ENCODE data around the gene CCNT2. TPM values are rescaled to one million over a fixed set of nuclear protein-coding genes. Genes with fewer than 3 reads are reported as not detected.

The CCNT2 gene
- total RNA-seq, 1 experiment from 2014 or later: 32.6 TPM

DNA sequence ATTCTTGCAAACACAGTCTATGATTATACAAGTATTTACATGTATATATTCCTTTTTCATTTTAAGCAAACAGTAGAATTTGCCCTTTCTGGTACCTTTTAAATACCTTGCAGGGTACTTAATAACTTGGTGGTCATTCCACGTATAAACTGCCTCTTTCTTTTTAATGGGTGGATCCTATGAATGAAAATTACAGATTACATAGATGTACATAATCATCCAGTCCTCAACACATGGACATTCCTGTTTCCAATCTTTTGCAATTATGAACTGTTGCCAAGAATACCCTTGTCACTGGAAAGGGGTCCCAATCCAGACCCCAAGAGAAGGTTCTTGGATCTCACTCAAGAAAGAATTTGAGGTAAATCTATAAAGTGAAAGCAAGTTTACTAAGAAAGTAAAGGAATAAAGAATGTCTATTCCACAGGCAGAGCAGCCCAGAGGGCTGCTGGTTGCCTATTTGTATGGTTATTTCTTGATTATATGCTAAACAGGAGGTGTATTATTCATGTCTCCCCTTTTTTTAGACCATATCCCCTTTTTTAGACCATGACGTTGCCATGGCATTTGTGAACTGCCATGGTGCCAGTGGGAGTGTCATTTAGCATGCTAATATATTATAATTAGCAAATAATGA is 7.7 kb upstream of the CCNT2 start:
- TF ChIP-seq, protein P1, sequence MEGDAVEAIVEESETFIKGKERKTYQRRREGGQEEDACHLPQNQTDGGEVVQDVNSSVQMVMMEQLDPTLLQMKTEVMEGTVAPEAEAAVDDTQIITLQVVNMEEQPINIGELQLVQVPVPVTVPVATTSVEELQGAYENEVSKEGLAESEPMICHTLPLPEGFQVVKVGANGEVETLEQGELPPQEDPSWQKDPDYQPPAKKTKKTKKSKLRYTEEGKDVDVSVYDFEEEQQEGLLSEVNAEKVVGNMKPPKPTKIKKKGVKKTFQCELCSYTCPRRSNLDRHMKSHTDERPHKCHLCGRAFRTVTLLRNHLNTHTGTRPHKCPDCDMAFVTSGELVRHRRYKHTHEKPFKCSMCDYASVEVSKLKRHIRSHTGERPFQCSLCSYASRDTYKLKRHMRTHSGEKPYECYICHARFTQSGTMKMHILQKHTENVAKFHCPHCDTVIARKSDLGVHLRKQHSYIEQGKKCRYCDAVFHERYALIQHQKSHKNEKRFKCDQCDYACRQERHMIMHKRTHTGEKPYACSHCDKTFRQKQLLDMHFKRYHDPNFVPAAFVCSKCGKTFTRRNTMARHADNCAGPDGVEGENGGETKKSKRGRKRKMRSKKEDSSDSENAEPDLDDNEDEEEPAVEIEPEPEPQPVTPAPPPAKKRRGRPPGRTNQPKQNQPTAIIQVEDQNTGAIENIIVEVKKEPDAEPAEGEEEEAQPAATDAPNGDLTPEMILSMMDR (IDR thresholded peaks at IDR 0.05 in 2 of 3, conservative IDR thresholded peaks at IDR 0.05 in 1 of 3; ENCODE audit: borderline replicate concordance in 1 of 3, insufficient read depth in 1 of 3, low read depth in 2 of 3, low read length in 2 of 3): no peak
- TF ChIP-seq JUND (IDR thresholded peaks at IDR 0.05): no peak
- TF ChIP-seq, protein P2, sequence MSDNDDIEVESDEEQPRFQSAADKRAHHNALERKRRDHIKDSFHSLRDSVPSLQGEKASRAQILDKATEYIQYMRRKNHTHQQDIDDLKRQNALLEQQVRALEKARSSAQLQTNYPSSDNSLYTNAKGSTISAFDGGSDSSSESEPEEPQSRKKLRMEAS (IDR thresholded peaks at IDR 0.05): no peak
- TF ChIP-seq CEBPB (IDR thresholded peaks at IDR 0.05; ENCODE audit: low read depth): no peak
- no peak for TF ChIP-seq CBX3 (IDR thresholded peaks at IDR 0.05; ENCODE audit: low read depth)
- TF ChIP-seq SP1 (IDR thresholded peaks at IDR 0.05; ENCODE audit: low read depth): no peak

DNA sequence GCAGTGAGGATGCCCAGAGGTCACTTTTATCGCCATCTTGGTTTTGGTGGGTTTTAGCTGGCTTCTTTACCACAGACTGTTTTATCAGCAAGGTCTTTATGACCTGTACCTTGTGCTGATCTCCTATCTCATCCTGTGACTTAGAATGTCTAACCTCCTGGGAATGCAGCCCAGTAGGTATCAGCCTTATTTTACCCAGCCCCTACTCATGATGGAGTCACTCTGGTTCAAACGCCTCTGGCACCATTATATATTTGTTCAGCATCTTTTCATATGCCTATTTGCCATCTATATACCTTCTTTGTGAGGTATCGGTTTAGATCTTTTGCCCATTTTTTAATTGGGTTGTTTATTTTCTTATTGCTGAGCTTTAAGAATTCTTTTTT is 7.2 kb upstream of the CCNT2 start:
- H2AFZ ChIP-seq (ENCODE audit: low read depth, low read length, poor library complexity, severe bottlenecking): no peak overlapping the region
- H3K9me2 ChIP-seq (ENCODE audit: insufficient read depth): no peaks in the 10 kb centered on the region
- intact Hi-C loops (cut with micrococcal nuclease): no loop called here
- TF ChIP-seq SRF (IDR thresholded peaks at IDR 0.05; ENCODE audit: low read depth): no peak
- H3K4me2 ChIP-seq (ENCODE audit: low read length): no peak overlapping the region
- no peak overlapping the region for H3K9ac ChIP-seq (ENCODE audit: low read length)
- ChIA-PET RAD21 (ENCODE audit: low non-redundant PET in 1 of 2, low total read pairs in 2 of 2, uncharacterized antibody in 2 of 2, unreplicated experiment in 2 of 2) (no interaction called here), CTCF (no interaction called here), POLR2A (no interaction called here)
- BruUV-seq (replicated peaks): no TSS peak
- no peaks in the 10 kb centered on the region for H3K27me3 ChIP-seq (ENCODE audit: insufficient read depth, low read length)
- no peaks in the 10 kb centered on the region for H3K4me1 ChIP-seq (ENCODE audit: control insufficient read depth in 1 of 2, insufficient read depth in 2 of 2, low read length in 2 of 2)
- H3K36me3 ChIP-seq (ENCODE audit: control insufficient read depth in 1 of 2, insufficient read depth in 2 of 2, low read length in 2 of 2): no peaks in the 10 kb centered on the region
- H3K79me2 ChIP-seq (ENCODE audit: insufficient read depth, low read length): no peaks in the 10 kb centered on the region
- no peaks in the 10 kb centered on the region for H4K20me1 ChIP-seq (ENCODE audit: insufficient read depth)
- no peak overlapping the region for H3K27ac ChIP-seq (ENCODE audit: low read depth, low read length)
- no peaks in the 10 kb centered on the region for H3K9me3 ChIP-seq (ENCODE audit: control insufficient read depth in 1 of 2, insufficient read depth in 1 of 2, low read depth in 1 of 2, low read length in 2 of 2)
- no peak for DNase-seq (ENCODE audit: low read depth, low spot score)
- H3K4me3 ChIP-seq (replicated peaks in 1 of 2; ENCODE audit: low read depth in 1 of 2, low read length in 2 of 2): no peak overlapping the region
- no peak for ATAC-seq

More for the DNA sequence above, 7.7 kb upstream of the CCNT2 start:
- intact Hi-C loops (cut with micrococcal nuclease): no loop called here
- Histone ChIP-seq H2AFZ (ENCODE audit: low read depth, low read length, poor library complexity, severe bottlenecking) (no peak overlapping the region), H3K9me3 (ENCODE audit: control insufficient read depth in 1 of 2, insufficient read depth in 1 of 2, low read depth in 1 of 2, low read length in 2 of 2) (no peaks in the 10 kb centered on the region), H4K20me1 (ENCODE audit: insufficient read depth) (no peaks in the 10 kb centered on the region), H3K4me3 (replicated peaks in 1 of 2; ENCODE audit: low read depth in 1 of 2, low read length in 2 of 2) (no peak overlapping the region), H3K9me2 (ENCODE audit: insufficient read depth) (no peaks in the 10 kb centered on the region), H3K79me2 (ENCODE audit: insufficient read depth, low read length) (no peaks in the 10 kb centered on the region), H3K27me3 (ENCODE audit: insufficient read depth, low read length) (no peaks in the 10 kb centered on the region), H3K9ac (ENCODE audit: low read length) (no peak overlapping the region), H3K36me3 (ENCODE audit: control insufficient read depth in 1 of 2, insufficient read depth in 2 of 2, low read length in 2 of 2) (no peaks in the 10 kb centered on the region), H3K4me2 (ENCODE audit: low read length) (no peak overlapping the region), H3K4me1 (ENCODE audit: control insufficient read depth in 1 of 2, insufficient read depth in 2 of 2, low read length in 2 of 2) (no peaks in the 10 kb centered on the region), H3K27ac (ENCODE audit: low read depth, low read length) (no peak overlapping the region)
- ChIA-PET POLR2A (no interaction called here), CTCF (no interaction called here), RAD21 (ENCODE audit: low non-redundant PET in 1 of 2, low total read pairs in 2 of 2, uncharacterized antibody in 2 of 2, unreplicated experiment in 2 of 2) (no interaction called here)
- DNase-seq (ENCODE audit: low read depth, low spot score) (no peak), ATAC-seq (no peak)
- BruUV-seq (replicated peaks): no TSS peak
